Measurements from ENCODE around the gene IFT74. TPM values are rescaled to one million over a fixed set of nuclear protein-coding genes. Genes with fewer than 3 reads are reported as not detected.

The IFT74 gene
- total RNA-seq, 1 experiment from 2014 or later: 16.2 TPM

DNA sequence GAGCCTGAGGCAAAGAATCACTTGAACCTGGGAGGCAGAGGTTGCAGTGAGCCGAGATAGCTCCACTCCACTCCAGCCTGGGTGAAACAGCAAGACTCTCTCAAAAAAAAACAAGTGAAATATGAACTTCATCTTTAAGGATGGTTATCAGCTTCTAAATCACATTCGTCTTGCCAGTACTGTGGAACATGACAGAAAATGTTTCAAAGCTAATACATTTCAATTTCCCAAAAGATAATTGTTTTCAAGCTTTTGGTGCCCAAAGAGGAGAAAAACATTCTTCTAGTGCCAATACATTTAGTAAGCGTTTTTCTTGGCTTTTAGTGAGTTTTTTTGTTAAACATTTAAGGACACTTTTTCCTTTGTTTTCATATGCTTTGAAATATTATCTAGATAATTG is 4.4 kb upstream of the IFT74 start:
- WGBS (ENCODE audit: extremely low coverage, insufficient read length, low lambda C conversion rate): no CpG with 5 or more reads among the region's 3 CpGs

More for the DNA sequence above, 4.4 kb upstream of the IFT74 start:
- Mint-ChIP-seq H3K27me3 (ENCODE audit: low read depth) (no peaks in the 10 kb centered on the region), H3K27ac (no peak overlapping the region), H3K4me3 (no peak overlapping the region), H3K4me1 (peaks cover 15 to 16% of the 10 kb centered on the region in 2 experiments), H3K36me3 (ENCODE audit: insufficient read depth in 1 of 3, low read depth in 3 of 3) (no peaks in the 10 kb centered on the region), H3K9me3 (no peaks in the 10 kb centered on the region; a peak in 1 of 5 replicates)
- Histone ChIP-seq H3K79me1 (ENCODE audit: insufficient read depth, low read depth, low read length, poor library complexity, severe bottlenecking) (no peaks in the 10 kb centered on the region), H3K9ac (ENCODE audit: extremely low read depth, insufficient read length, low read length) (no peak overlapping the region), H4K20me1 (ENCODE audit: control insufficient read depth, insufficient read depth, insufficient read length) (no peaks in the 10 kb centered on the region), H3K23me2 (ENCODE audit: insufficient read length, low read depth, low read length, poor library complexity, severe bottlenecking) (peaks cover 4% of the 10 kb centered on the region), H3T11ph (ENCODE audit: low read length) (no peak overlapping the region), H2BK20ac (ENCODE audit: low read depth, low read length, poor library complexity, severe bottlenecking) (no peak overlapping the region), H4K91ac (ENCODE audit: insufficient read length, low read depth, low read length) (no peak overlapping the region), H2BK120ac (ENCODE audit: low read depth, low read length, poor library complexity, severe bottlenecking) (no peak overlapping the region), H3K14ac (ENCODE audit: insufficient read depth, low read length) (no peak overlapping the region), H3K4me1 (ENCODE audit: insufficient read depth, low read length) (no peaks in the 10 kb centered on the region), H3K4me2 (ENCODE audit: insufficient read depth, insufficient read length, low read length) (no peak overlapping the region), H4K5ac (ENCODE audit: insufficient read length, low read depth, low read length) (no peak overlapping the region), H3K56ac (ENCODE audit: insufficient read length, low read depth, low read length) (no peak overlapping the region), H2AFZ (ENCODE audit: low read length) (no peak overlapping the region), H2AK5ac (ENCODE audit: insufficient read length, low read length) (no peak overlapping the region), H3K23ac (ENCODE audit: insufficient read length, low read depth, low read length) (no peak overlapping the region), H3K27me3 (ENCODE audit: insufficient read depth, low read length) (no peaks in the 10 kb centered on the region), H2BK5ac (ENCODE audit: insufficient read length, low read length) (no peak overlapping the region), H3K27ac (ENCODE audit: insufficient read length, low read depth, low read length) (no peak overlapping the region), H2BK15ac (ENCODE audit: low read depth, low read length) (no peak overlapping the region), H2BK12ac (ENCODE audit: insufficient read length, low read depth, low read length) (no peak overlapping the region), H3K18ac (ENCODE audit: insufficient read length, low read depth, low read length) (no peak overlapping the region), H4K8ac (replicated peaks; ENCODE audit: insufficient read length, low read depth, low read length) (no peak overlapping the region), H3K4ac (ENCODE audit: low read depth, low read length) (no peak overlapping the region), H3K9me3 (ENCODE audit: control insufficient read depth, low read depth, low read length) (no peaks in the 10 kb centered on the region), H3K79me2 (ENCODE audit: insufficient read depth, low read length) (peaks cover under 1% of the 10 kb centered on the region; the same call in 1 of the 2 replicates)
- TF ChIP-seq, protein P1, sequence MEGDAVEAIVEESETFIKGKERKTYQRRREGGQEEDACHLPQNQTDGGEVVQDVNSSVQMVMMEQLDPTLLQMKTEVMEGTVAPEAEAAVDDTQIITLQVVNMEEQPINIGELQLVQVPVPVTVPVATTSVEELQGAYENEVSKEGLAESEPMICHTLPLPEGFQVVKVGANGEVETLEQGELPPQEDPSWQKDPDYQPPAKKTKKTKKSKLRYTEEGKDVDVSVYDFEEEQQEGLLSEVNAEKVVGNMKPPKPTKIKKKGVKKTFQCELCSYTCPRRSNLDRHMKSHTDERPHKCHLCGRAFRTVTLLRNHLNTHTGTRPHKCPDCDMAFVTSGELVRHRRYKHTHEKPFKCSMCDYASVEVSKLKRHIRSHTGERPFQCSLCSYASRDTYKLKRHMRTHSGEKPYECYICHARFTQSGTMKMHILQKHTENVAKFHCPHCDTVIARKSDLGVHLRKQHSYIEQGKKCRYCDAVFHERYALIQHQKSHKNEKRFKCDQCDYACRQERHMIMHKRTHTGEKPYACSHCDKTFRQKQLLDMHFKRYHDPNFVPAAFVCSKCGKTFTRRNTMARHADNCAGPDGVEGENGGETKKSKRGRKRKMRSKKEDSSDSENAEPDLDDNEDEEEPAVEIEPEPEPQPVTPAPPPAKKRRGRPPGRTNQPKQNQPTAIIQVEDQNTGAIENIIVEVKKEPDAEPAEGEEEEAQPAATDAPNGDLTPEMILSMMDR (conservative IDR thresholded peaks at IDR 0.05): no peak
- DNase-seq: no peak
